Nephron (organoid): ENCODE measurements around the gene PODN.

Source experiments
- H3K27ac Mint-ChIP-seq, 3 experiments: 2 replicates each; pipeline ENCODE4 v1.8.0; 2020; ENCODE audit warnings: mixed read lengths in 3 of 3, mild to moderate bottlenecking in 2 of 3, moderate library complexity in 1 of 3
- H3K27me3 Mint-ChIP-seq: 2 replicates; pipeline ENCODE4 v1.8.0; 2021; ENCODE audit warnings: low read depth, mild to moderate bottlenecking, moderate library complexity, mixed read lengths
- H3K36me3 Mint-ChIP-seq: 2 replicates; pipeline ENCODE4 v1.8.0; 2020; ENCODE audit warnings: low read depth, mixed read lengths
- H3K4me1 Mint-ChIP-seq: 2 replicates; pipeline ENCODE4 v1.8.0; 2020; ENCODE audit warnings: mixed read lengths
- H3K4me3 Mint-ChIP-seq, 3 experiments: 2 replicates each; pipeline ENCODE4 v1.8.0; 2020; ENCODE audit warnings: mild to moderate bottlenecking in 3 of 3, mixed read lengths in 3 of 3, moderate library complexity in 2 of 3
- H3K9me3 Mint-ChIP-seq: 2 replicates; pipeline ENCODE4 v1.8.0; 2020; ENCODE audit warnings: mixed read lengths
- CTCF ChIP-seq, 3 experiments: fragments of 200-600 bp; sonication (generic); IDR thresholded peaks; one replicate each; pipeline ENCODE4 v1.5.0; 2021; ENCODE audit warnings: antibody characterized with exemption in 3 of 3; ENCODE audit not compliant: unreplicated experiment in 3 of 3

Gene PODN

GRCh38 chr1:53076721-53077598, 14.9 kb downstream of the PODN start:
- Mint-ChIP-seq H3K9me3 (no peaks in the 10 kb centered on the region), H3K27ac (no peak overlapping the region)

GRCh38 chr1:53077599-53077965, 15.6 kb downstream of the PODN start:
- no peaks in the 10 kb centered on the region for H3K9me3 Mint-ChIP-seq
- H3K4me3 Mint-ChIP-seq: no peak overlapping the region
- H3K36me3 Mint-ChIP-seq: no peaks in the 10 kb centered on the region
- no peak overlapping the region for H3K27ac Mint-ChIP-seq
- peaks cover 8% of the 10 kb centered on the region for H3K27me3 Mint-ChIP-seq
- TF ChIP-seq CTCF (IDR thresholded peaks at IDR 0.05; ENCODE audit: unreplicated experiment in 3 of 3): no peak
- peaks cover 3% of the 10 kb centered on the region for H3K4me1 Mint-ChIP-seq

More at GRCh38 chr1:53076721-53077598, 14.9 kb downstream of the PODN start:
- Mint-ChIP-seq H3K36me3 (no peaks in the 10 kb centered on the region), H3K27me3 (peaks cover 8% of the 10 kb centered on the region), H3K4me1 (no peaks in the 10 kb centered on the region), H3K4me3 (no peak overlapping the region)
- TF ChIP-seq CTCF (IDR thresholded peaks at IDR 0.05; ENCODE audit: unreplicated experiment in 3 of 3): no peak

- TF ChIP-seq CTCF (IDR thresholded peaks at IDR 0.05; ENCODE audit: unreplicated experiment in 3 of 3): no peak
- H3K9me3 Mint-ChIP-seq: no peaks in the 10 kb centered on the region
- H3K27ac Mint-ChIP-seq: no peak overlapping the region
These were observed 16.5 kb downstream of the PODN start for GRCh38 chr1:53078333-53079101.

GRCh38 chr1:53079251-53079650, 17.2 kb downstream of the PODN start:
- no peak overlapping the region for H3K27ac Mint-ChIP-seq
- TF ChIP-seq CTCF (IDR thresholded peaks at IDR 0.05; ENCODE audit: unreplicated experiment in 3 of 3): no peak
- peaks cover 15% of the 10 kb centered on the region for H3K4me1 Mint-ChIP-seq
- H3K4me3 Mint-ChIP-seq: no peak overlapping the region
- no peaks in the 10 kb centered on the region for H3K36me3 Mint-ChIP-seq
- H3K9me3 Mint-ChIP-seq: no peaks in the 10 kb centered on the region
- H3K27me3 Mint-ChIP-seq: peaks cover 16% of the 10 kb centered on the region

More at GRCh38 chr1:53078333-53079101, 16.5 kb downstream of the PODN start:
- Mint-ChIP-seq H3K4me1 (peaks cover 13% of the 10 kb centered on the region), H3K27me3 (peaks cover 11% of the 10 kb centered on the region), H3K36me3 (no peaks in the 10 kb centered on the region), H3K4me3 (no peak overlapping the region)

- H3K4me3 Mint-ChIP-seq: no peak overlapping the region
- peaks cover 16% of the 10 kb centered on the region for H3K27me3 Mint-ChIP-seq
- no peak for TF ChIP-seq CTCF (IDR thresholded peaks at IDR 0.05; ENCODE audit: unreplicated experiment in 3 of 3)
- H3K27ac Mint-ChIP-seq: no peak overlapping the region
- H3K36me3 Mint-ChIP-seq: no peaks in the 10 kb centered on the region
- no peaks in the 10 kb centered on the region for H3K9me3 Mint-ChIP-seq
- H3K4me1 Mint-ChIP-seq: peaks cover 15% of the 10 kb centered on the region
These were observed 18.0 kb downstream of the PODN start for GRCh38 chr1:53080041-53080440.
